Large intestine (tissue), 3 donors: Measurements from ENCODE around the gene SMARCD1. TPM values are rescaled to one million over a fixed set of nuclear protein-coding genes. Genes with fewer than 3 reads are reported as not detected.

ENCODE experiments used
- DNase-seq, 2 donors: peaks; one replicate each; pipeline versions ENCODE4 v3.0.0 to v3.0.0-alpha.2; 2013
- H3K27ac ChIP-seq: one replicate; pipeline ENCODE4 v1.5.1; 2013; ENCODE audit warnings: low read length
- H3K27me3 ChIP-seq: 2 replicates; pipeline ENCODE4 v1.6.1; 2013; ENCODE audit warnings: low read length; ENCODE audit not compliant: control insufficient read depth, insufficient read depth
- H3K36me3 ChIP-seq: 2 replicates; pipeline ENCODE4 v1.6.1; 2013; ENCODE audit warnings: low read length; ENCODE audit not compliant: control insufficient read depth, insufficient read depth
- H3K4me1 ChIP-seq: one replicate; pipeline ENCODE4 v1.6.1; 2013; ENCODE audit warnings: low read length; ENCODE audit not compliant: control insufficient read depth, insufficient read depth
- H3K4me3 ChIP-seq: one replicate; pipeline ENCODE4 v1.5.1; 2013; ENCODE audit warnings: low read length
- H3K9me3 ChIP-seq: one replicate; pipeline ENCODE4 v1.6.1; 2013; ENCODE audit warnings: mild to moderate bottlenecking, low read depth, low read length, moderate library complexity; ENCODE audit not compliant: control insufficient read depth
- WGBS: methylation state at CpG from one replicate; pipeline ENCODE4 v1.1.5; 2013; ENCODE audit warnings: low lambda C conversion rate; ENCODE audit not compliant: insufficient coverage; 5-methylcytosine and 5-hydroxymethylcytosine counted together
- polyA plus RNA-seq: library from polyadenylated mRNA; unstranded; fragments of 120-200 nt; gene quantifications from one replicate; pipeline ENCODE4 v1.2.1, GENCODE V29; 2013

Gene SMARCD1
- polyA plus RNA-seq, 1 donor, result 63.3 TPM

DNA sequence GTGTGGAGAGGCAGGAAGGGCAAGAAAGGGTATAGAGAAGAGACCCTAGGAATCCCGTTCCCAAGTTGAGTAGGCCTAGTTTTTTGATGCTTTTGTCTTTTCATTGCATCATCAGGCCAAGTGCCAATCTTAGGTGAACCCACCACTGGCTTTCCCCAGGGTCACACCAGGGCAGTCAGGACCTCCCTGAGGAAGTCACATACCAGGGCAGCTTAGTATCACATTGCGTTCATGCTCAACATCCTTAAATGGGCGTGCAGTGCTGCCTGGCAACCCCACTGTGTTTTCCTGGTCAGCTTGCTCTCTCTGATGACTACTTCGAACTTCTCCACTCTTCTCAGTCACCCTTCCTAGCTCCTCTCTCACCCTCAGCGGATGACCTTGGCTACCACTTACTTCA, 18.7 kb upstream of the SMARCD1 start:
- no peaks in the 10 kb centered on the region for H3K9me3 ChIP-seq
- no peak overlapping the region for H3K27ac ChIP-seq
- H3K27me3 ChIP-seq, result no peaks in the 10 kb centered on the region
- H3K4me1 ChIP-seq, result peaks cover 3% of the 10 kb centered on the region
- WGBS, result 100% methylated on average over 1 of the region's 5 CpGs
- no peaks in the 10 kb centered on the region for H3K36me3 ChIP-seq
- H3K4me3 ChIP-seq, result no peak overlapping the region
- no peak for DNase-seq

DNA sequence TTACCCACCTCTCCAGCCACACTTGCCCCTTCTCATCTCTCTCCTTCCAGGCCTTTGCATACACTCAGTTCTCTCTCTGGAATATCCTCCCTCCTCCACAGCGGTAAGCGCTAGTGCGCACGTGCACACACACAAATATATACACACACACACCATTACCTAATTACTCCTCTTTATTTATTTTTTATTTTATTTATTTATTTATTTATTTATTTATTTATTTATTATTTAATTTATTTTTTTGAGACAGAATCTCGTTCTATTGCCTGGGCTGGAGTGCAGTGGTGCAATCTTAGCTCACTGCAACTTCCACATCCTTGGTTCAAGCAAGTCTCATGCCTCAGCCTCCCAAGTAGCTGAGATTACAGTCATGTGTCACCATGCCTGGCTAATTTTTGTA, 16.1 kb upstream of the SMARCD1 start:
- no peaks in the 10 kb centered on the region for H3K27me3 ChIP-seq
- H3K27ac ChIP-seq, result no peak overlapping the region
- H3K4me1 ChIP-seq, result peaks cover 3% of the 10 kb centered on the region
- 98% methylated on average over 5 of the region's 5 CpGs for WGBS
- DNase-seq, result no peak
- H3K36me3 ChIP-seq, result no peaks in the 10 kb centered on the region
- H3K4me3 ChIP-seq, result no peak overlapping the region
- H3K9me3 ChIP-seq, result no peaks in the 10 kb centered on the region

DNA sequence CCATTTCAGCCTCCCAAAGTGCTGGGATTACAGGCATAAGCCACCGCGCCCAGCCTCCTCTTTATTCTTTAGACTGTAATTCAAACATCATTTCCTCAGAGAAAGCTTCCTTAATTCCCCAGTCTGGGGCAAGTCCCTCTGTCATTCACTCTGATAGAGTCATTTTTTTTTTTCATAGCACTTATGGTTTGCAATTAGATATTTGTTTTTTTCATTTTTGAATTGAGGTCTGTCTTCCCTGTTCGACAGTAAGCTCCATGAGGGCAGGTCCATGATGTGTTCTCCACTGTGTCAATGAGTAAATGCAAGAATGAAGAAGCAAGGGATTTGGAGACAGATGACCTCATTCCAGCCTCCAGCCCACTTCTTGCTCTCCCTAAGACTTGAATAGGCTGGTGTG, 15.6 kb upstream of the SMARCD1 start:
- no CpG with 5 or more reads among the region's 3 CpGs for WGBS

GRCh38 chr12:50070314-50071060, 14.7 kb upstream of the SMARCD1 start:
- no peaks in the 10 kb centered on the region for H3K27me3 ChIP-seq
- DNase-seq, result peak; percentile 77 to 78
- no CpG with 5 or more reads among the region's 9 CpGs for WGBS
- H3K36me3 ChIP-seq, result no peaks in the 10 kb centered on the region
- peaks cover 10% of the 10 kb centered on the region for H3K4me1 ChIP-seq
- H3K4me3 ChIP-seq, result no peak overlapping the region
- H3K27ac ChIP-seq, result no peak overlapping the region
- no peaks in the 10 kb centered on the region for H3K9me3 ChIP-seq

More for the DNA sequence above, 15.6 kb upstream of the SMARCD1 start:
- DNase-seq, result no peak
- no peak overlapping the region for H3K4me3 ChIP-seq
- no peaks in the 10 kb centered on the region for H3K27me3 ChIP-seq
- no peaks in the 10 kb centered on the region for H3K9me3 ChIP-seq
- H3K36me3 ChIP-seq, result no peaks in the 10 kb centered on the region
- H3K27ac ChIP-seq, result no peak overlapping the region
- peaks cover 3% of the 10 kb centered on the region for H3K4me1 ChIP-seq

GRCh38 chr12:50072198-50072907, 12.8 kb upstream of the SMARCD1 start:
- H3K4me3 ChIP-seq, result no peak overlapping the region
- no peaks in the 10 kb centered on the region for H3K9me3 ChIP-seq
- H3K4me1 ChIP-seq, result peaks cover 15% of the 10 kb centered on the region
- DNase-seq, result no peak
- no peaks in the 10 kb centered on the region for H3K36me3 ChIP-seq
- no peaks in the 10 kb centered on the region for H3K27me3 ChIP-seq
- WGBS, result no CpG with 5 or more reads among the region's 10 CpGs
- no peak overlapping the region for H3K27ac ChIP-seq

DNA sequence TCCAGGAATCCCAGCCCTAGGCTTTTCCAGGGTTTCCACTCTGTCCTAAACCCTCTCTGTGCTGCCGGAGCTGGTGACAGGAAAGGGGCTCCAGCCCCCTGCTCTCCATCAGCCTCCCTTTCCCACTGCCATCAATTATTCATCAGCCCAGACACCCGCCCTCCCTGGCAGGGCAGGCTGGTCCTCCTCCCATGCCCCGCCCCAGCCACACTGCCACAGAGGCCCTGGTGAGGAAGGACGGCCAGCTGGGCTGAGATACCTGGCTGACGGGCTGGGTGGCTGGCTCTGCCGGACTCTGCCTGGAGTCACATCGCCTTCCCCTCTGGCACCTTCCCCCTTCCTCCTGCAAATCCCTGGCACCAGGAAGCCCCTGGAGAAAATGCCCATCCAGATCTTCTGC, 11.9 kb upstream of the SMARCD1 start:
- Histone ChIP-seq H3K4me3 (no peak overlapping the region), H3K27ac (no peak overlapping the region), H3K9me3 (no peaks in the 10 kb centered on the region), H3K27me3 (no peaks in the 10 kb centered on the region), H3K4me1 (peaks cover 15% of the 10 kb centered on the region), H3K36me3 (no peaks in the 10 kb centered on the region)
- WGBS, result no CpG with 5 or more reads among the region's 7 CpGs
- no peak for DNase-seq

- Histone ChIP-seq H3K27ac (no peak overlapping the region), H3K36me3 (no peaks in the 10 kb centered on the region), H3K4me1 (peaks cover 15% of the 10 kb centered on the region), H3K9me3 (no peaks in the 10 kb centered on the region), H3K27me3 (no peaks in the 10 kb centered on the region), H3K4me3 (no peak overlapping the region)
- no CpG with 5 or more reads among the region's 10 CpGs for WGBS
- DNase-seq, result no peak
Measured at GRCh38 chr12:50073712-50074111, 11.4 kb upstream of the SMARCD1 start.

- peak; percentile 80 to 83 for DNase-seq
- H3K9me3 ChIP-seq, result no peaks in the 10 kb centered on the region
- no peak overlapping the region for H3K4me3 ChIP-seq
- peak overlapping the region; percentile 68 for H3K27ac ChIP-seq
- H3K4me1 ChIP-seq, result peaks cover 21% of the 10 kb centered on the region
- H3K27me3 ChIP-seq, result no peaks in the 10 kb centered on the region
- no peaks in the 10 kb centered on the region for H3K36me3 ChIP-seq
- WGBS, result no CpG with 5 or more reads among the region's 9 CpGs
Measured at GRCh38 chr12:50074936-50075807, 10.0 kb upstream of the SMARCD1 start.

DNA sequence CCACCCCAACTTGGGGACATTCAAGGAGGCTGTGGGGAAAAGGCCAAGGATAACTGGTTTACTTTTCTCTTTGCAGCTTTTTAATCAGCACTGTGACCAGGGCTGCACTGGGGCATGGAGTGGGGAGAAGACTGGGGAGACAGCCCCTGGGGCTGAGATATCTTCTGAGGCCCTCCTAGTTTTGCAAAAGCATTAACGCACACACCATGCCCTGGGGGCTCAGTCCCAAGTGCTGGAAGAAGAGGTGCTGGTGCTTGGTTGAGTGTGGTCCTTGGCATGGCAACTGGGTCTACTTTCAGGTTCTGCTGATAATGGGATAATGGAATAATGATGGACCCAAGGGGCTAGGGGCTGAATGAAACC, 9.4 kb upstream of the SMARCD1 start:
- H3K27me3 ChIP-seq, result no peaks in the 10 kb centered on the region
- no peaks in the 10 kb centered on the region for H3K9me3 ChIP-seq
- no peak overlapping the region for H3K4me3 ChIP-seq
- DNase-seq, result no peak
- peaks cover 24% of the 10 kb centered on the region for H3K4me1 ChIP-seq
- H3K36me3 ChIP-seq, result no peaks in the 10 kb centered on the region
- WGBS, result no CpG with 5 or more reads among the region's 1 CpG
- H3K27ac ChIP-seq, result peak overlapping the region; percentile 68

GRCh38 chr12:50077099-50077498, 8.0 kb upstream of the SMARCD1 start:
- Histone ChIP-seq H3K4me3 (no peak overlapping the region), H3K36me3 (no peaks in the 10 kb centered on the region), H3K4me1 (peaks cover 35% of the 10 kb centered on the region), H3K9me3 (peaks cover 2% of the 10 kb centered on the region), H3K27ac (no peak overlapping the region), H3K27me3 (no peaks in the 10 kb centered on the region)
- DNase-seq, result no peak
- 100% methylated on average over 1 of the region's 12 CpGs for WGBS
